SH-SY5Y (cell line): ENCODE results near the gene CHGA.

Experiments used
- GATA2 ChIP-seq: IDR thresholded peaks from 2 replicates; pipeline ENCODE4 v1.6.1; 2011; ENCODE audit warnings: mild to moderate bottlenecking, low read depth, low read length
- GATA3 ChIP-seq: IDR thresholded peaks from 2 replicates; pipeline ENCODE4 v1.6.1; 2011; ENCODE audit warnings: low read depth, mild to moderate bottlenecking, low read length, moderate library complexity

DNA sequence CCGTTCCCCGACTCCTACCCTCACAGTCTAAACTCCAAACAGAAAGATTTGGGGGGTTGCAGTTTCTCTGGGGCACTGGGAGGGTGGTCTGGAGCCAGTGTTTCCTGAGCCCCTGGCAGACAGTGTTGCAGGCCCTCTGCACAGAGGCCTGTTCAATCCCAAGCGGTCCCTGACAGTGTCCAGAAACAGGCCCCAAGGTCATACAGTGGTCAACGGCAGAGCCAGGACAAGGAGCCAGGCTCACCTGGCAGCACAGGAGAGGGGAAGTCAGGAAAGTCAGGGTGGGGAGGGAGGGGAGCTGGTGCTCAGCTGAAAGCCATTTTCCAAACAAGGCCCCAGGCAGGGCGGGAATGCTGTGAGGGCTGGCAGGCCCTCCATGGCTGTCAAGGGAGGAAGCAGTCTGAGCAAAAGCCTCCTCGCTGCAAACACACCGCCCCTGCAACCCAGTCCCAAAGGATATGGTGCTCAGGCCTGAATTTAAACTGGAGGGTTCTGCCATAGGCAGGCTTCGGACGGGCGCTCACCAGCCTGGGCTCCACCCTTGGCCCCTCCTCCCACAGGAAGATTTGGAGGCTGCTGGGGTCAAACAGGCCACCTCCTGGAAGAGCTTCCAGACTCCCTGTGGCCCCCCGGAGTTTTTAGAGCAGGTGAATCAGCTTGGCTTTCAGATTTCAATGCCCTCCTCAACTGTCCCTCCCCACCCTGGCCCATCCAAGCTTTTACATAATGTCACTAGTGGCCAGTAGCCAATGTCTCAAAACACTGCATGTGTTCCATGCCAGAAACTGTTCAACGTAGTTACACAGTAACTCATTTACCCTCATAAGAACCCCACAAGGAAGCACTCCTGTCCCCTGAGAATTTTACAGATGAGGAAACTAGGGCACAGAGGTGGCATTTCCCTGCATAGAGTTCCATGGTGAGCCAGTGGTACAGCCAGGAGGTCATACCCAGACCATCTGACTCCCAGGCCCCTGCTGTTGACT lies 41.5 kb downstream of the CHGA start:
- no peak; the same call in 1 of the 2 replicates for TF ChIP-seq GATA2
- no peak for TF ChIP-seq GATA3
